Activated CD4-positive, alpha-beta memory T cell treated with anti-CD3 and anti-CD28 coated beads for 36 hours (primary cell): ENCODE measurements around the gene GPR173. TPM values are rescaled to one million over a fixed set of nuclear protein-coding genes. Genes with fewer than 3 reads are reported as not detected.

Experiments
- CTCF ChIA-PET: fragments of 350-600 bp; sonication (Branson Sonifier 250); formaldehyde crosslinking; loops from one replicate; lab custom pipeline; 2021; ENCODE audit warnings: antibody characterized with exemption, inconsistent platforms; lab: Charles Lee
- POLR2A ChIA-PET: fragments of 350-600 bp; sonication (Branson Sonifier 250); formaldehyde crosslinking; loops from one replicate; lab custom pipeline; 2021; ENCODE audit warnings: antibody characterized with exemption; lab: Charles Lee
- DNase-seq: peaks from one replicate; pipeline ENCODE4 v3.0.0-alpha.2; 2020
- H3K27ac Mint-ChIP-seq: one replicate; pipeline ENCODE4 v1.8.0; 2021; ENCODE audit warnings: mixed read lengths
- H3K27me3 Mint-ChIP-seq: one replicate; pipeline ENCODE4 v1.8.0; 2021; ENCODE audit warnings: mixed read lengths
- H3K36me3 Mint-ChIP-seq: one replicate; pipeline ENCODE4 v1.8.0; 2021; ENCODE audit warnings: mixed read lengths
- H3K4me1 Mint-ChIP-seq: one replicate; pipeline ENCODE4 v1.8.0; 2021; ENCODE audit warnings: low read depth, mixed read lengths
- H3K4me3 Mint-ChIP-seq: one replicate; pipeline ENCODE4 v1.8.0; 2021; ENCODE audit warnings: mild to moderate bottlenecking, mixed read lengths
- H3K9me3 Mint-ChIP-seq: one replicate; pipeline ENCODE4 v1.8.0; 2021; ENCODE audit warnings: mixed read lengths
- intact Hi-C: fragments of 100-400 bp; cut with micrococcal nuclease; formaldehyde crosslinking; loops from one replicate; pipeline ENCODE4 v1.15.1; 2023
- total RNA-seq, 2 experiments: library from RNA; stranded (reverse); gene quantifications; one replicate each; pipeline ENCODE4 v1.2.3, GENCODE V29; 2021

GPR173 gene
- total RNA-seq, 2 experiments from 2014 or later, result not detected

GRCh38 chrX:53084043-53084570, 35.5 kb downstream of the GPR173 start:
- peak overlapping the region; percentile 90 for H3K4me3 Mint-ChIP-seq
- H3K9me3 Mint-ChIP-seq, result no peaks in the 10 kb centered on the region
- DNase-seq, result no peak
- H3K27me3 Mint-ChIP-seq, result no peaks in the 10 kb centered on the region
- intact Hi-C loops, result loop anchor here (10.0 kb wide), 1 partner anchor 961 kb away; the partner anchor contains the start of gene PHF8
- peak overlapping the region; percentile 95 for H3K27ac Mint-ChIP-seq
- POLR2A ChIA-PET, result no interaction called here
- H3K4me1 Mint-ChIP-seq, result peaks cover 66% of the 10 kb centered on the region
- H3K36me3 Mint-ChIP-seq, result peaks cover 38% of the 10 kb centered on the region
- CTCF ChIA-PET, result no interaction called here

GRCh38 chrX:53084863-53085262, 36.3 kb downstream of the GPR173 start:
- H3K27ac Mint-ChIP-seq, result no peak overlapping the region
- peaks cover 38% of the 10 kb centered on the region for H3K36me3 Mint-ChIP-seq
- H3K4me3 Mint-ChIP-seq, result no peak overlapping the region
- no peaks in the 10 kb centered on the region for H3K27me3 Mint-ChIP-seq
- H3K4me1 Mint-ChIP-seq, result peaks cover 69% of the 10 kb centered on the region
- no peaks in the 10 kb centered on the region for H3K9me3 Mint-ChIP-seq
- intact Hi-C loops, result loop anchor here (10.0 kb wide), 1 partner anchor 960 kb away; the partner anchor contains the start of gene PHF8
- ChIA-PET CTCF (no interaction called here), POLR2A (no interaction called here)
- DNase-seq, result no peak

DNA sequence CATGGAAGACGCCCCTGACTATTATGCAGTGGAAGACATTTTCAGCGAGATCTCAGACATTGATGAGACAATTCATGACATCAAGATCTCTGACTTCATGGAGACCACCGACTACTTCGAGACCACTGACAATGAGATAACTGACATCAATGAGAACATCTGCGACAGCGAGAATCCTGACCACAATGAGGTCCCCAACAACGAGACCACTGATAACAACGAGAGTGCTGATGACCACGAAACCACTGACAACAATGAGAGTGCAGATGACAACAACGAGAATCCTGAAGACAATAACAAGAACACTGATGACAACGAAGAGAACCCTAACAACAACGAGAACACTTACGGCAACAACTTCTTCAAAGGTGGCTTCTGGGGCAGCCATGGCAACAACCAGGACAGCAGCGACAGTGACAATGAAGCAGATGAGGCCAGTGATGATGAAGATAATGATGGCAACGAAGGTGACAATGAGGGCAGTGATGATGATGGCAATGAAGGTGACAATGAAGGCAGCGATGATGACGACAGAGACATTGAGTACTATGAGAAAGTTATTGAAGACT, 37.2 kb downstream of the GPR173 start:
- Mint-ChIP-seq H3K27ac (peak overlapping the region; percentile 16), H3K4me1 (peaks cover 67% of the 10 kb centered on the region), H3K36me3 (peaks cover 38% of the 10 kb centered on the region), H3K27me3 (no peaks in the 10 kb centered on the region), H3K9me3 (no peaks in the 10 kb centered on the region), H3K4me3 (no peak overlapping the region)
- intact Hi-C loops, result loop anchor here (10.0 kb wide), 1 partner anchor 959 kb away; the partner anchor contains the start of gene PHF8
- ChIA-PET CTCF (no interaction called here), POLR2A (no interaction called here)
- DNase-seq, result no peak

DNA sequence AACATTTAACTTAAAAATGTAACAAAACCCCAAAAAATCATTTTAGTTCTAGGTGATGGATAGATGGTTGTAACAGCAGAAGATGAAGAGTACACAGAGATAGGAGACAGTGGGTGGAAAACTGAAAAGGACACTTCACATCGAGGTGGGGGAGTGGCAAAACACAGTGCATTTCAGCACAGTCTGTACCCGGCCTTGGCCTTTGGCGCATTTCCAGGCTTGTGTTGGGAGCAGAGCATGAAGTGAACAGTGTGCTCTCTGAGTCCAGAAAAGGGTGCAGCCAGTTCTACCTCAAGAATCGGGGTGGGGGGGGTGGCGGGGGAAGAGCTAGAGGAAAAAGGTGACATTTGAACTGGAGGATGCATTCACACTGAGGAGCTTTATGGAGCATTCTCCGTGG, 37.9 kb downstream of the GPR173 start:
- DNase-seq, result no peak
- intact Hi-C loops, result loop anchor here (10.0 kb wide), 1 partner anchor 958 kb away; the partner anchor contains the start of gene PHF8
- Mint-ChIP-seq H3K9me3 (no peaks in the 10 kb centered on the region), H3K4me3 (no peak overlapping the region), H3K27me3 (no peaks in the 10 kb centered on the region), H3K27ac (peak overlapping the region; percentile 16), H3K4me1 (peaks cover 64% of the 10 kb centered on the region), H3K36me3 (peaks cover 38% of the 10 kb centered on the region)
- ChIA-PET POLR2A (no interaction called here), CTCF (no interaction called here)

GRCh38 chrX:53087388-53087831, 38.8 kb downstream of the GPR173 start:
- peak overlapping the region; percentile 93 for H3K27ac Mint-ChIP-seq
- no peaks in the 10 kb centered on the region for H3K9me3 Mint-ChIP-seq
- no peaks in the 10 kb centered on the region for H3K27me3 Mint-ChIP-seq
- no peak for DNase-seq
- intact Hi-C loops, result loop anchor here (10.0 kb wide), 1 partner anchor 957 kb away; the partner anchor contains the start of gene PHF8
- CTCF ChIA-PET, result interaction anchor here (0.9 kb wide), 1 partner anchor 12 kb away, joined by 3 read pairs; no protein-coding TSS in a partner anchor
- POLR2A ChIA-PET, result interaction anchor here (0.9 kb wide), 1 partner anchor 14 kb away, joined by 3 read pairs; no protein-coding TSS in a partner anchor
- H3K4me1 Mint-ChIP-seq, result peaks cover 64% of the 10 kb centered on the region
- no peak overlapping the region for H3K4me3 Mint-ChIP-seq
- peaks cover 38% of the 10 kb centered on the region for H3K36me3 Mint-ChIP-seq

DNA sequence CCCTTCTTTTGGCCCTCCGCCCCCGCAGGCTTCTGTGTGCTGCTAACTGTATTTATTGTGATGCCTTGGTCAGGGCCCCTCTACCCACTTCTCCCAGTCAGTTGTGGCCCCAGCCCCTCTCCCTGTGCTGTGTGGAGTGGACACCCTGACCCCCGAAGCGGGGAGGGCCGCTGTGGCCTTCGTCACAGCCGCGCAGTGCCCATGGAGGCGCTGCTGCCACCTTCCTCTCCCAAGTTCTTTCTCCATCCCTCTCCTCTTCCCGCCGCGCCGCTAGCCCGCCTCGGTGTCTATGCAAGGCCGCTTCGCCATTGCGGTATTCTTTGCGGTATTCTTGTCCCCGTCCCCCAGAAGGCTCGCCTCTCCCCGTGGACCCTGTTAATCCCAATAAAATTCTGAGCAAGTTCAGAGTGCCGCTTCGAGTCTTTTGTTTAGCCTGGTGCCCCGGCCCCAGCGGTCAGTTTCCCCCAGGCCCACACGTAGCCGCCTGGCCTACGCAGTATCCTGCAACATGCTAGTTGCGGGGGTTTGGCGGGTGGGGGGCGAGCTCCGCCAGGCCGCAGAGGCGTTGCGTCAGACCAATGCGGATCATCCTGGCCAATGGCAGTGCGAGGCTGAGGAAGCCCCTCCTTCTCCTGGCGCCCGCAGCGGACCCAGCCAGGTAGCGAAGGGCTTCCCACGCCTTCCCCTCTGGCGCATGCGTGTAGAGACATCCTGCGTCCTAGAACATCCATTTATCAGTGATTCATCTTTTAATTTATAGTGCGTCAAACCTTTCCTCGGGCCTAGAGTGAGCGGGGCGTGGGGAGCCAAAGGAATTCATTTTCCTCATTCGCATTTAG, 39.8 kb downstream of the GPR173 start:
- Mint-ChIP-seq H3K36me3 (peaks cover 33% of the 10 kb centered on the region), H3K4me3 (peak overlapping the region; percentile 80), H3K4me1 (peaks cover 62% of the 10 kb centered on the region), H3K27ac (peak overlapping the region; percentile 93), H3K27me3 (no peaks in the 10 kb centered on the region), H3K9me3 (no peaks in the 10 kb centered on the region)
- ChIA-PET CTCF (interaction anchor here (2.6 kb wide), 1 partner anchor 16 kb away, joined by 12 read pairs; no protein-coding TSS in a partner anchor), POLR2A (no interaction called here)
- peak; percentile 87 for DNase-seq
- intact Hi-C loops, result loop anchor here (10.0 kb wide), 1 partner anchor 956 kb away; the partner anchor contains the start of gene PHF8

- H3K4me3 Mint-ChIP-seq, result peak overlapping the region; percentile 80
- H3K36me3 Mint-ChIP-seq, result peaks cover 25% of the 10 kb centered on the region
- CTCF ChIA-PET, result interaction anchor here (0.6 to 2.6 kb wide), 4 partner anchors 11 to 514 kb away, joined by 3 to 12 read pairs (median 3); no protein-coding TSS in a partner anchor
- H3K27me3 Mint-ChIP-seq, result no peaks in the 10 kb centered on the region
- peaks cover 53% of the 10 kb centered on the region for H3K4me1 Mint-ChIP-seq
- DNase-seq, result peak; percentile 53
- POLR2A ChIA-PET, result no interaction called here
- intact Hi-C loops, result loop anchor here (1.0 to 10.0 kb wide), 2 partner anchors 18 to 955 kb away; partner anchors contain the start of gene PHF8
- H3K9me3 Mint-ChIP-seq, result no peaks in the 10 kb centered on the region
- peak overlapping the region; percentile 93 for H3K27ac Mint-ChIP-seq
Observed at GRCh38 chrX:53089224-53089842, 40.7 kb downstream of the GPR173 start.

GRCh38 chrX:53089925-53090324, 41.3 kb downstream of the GPR173 start:
- Mint-ChIP-seq H3K27ac (no peak overlapping the region), H3K27me3 (no peaks in the 10 kb centered on the region), H3K4me1 (peaks cover 49% of the 10 kb centered on the region), H3K4me3 (no peak overlapping the region), H3K36me3 (peaks cover 19% of the 10 kb centered on the region), H3K9me3 (no peaks in the 10 kb centered on the region)
- intact Hi-C loops, result loop anchor here (1.0 to 10.0 kb wide), 4 partner anchors 19 to 955 kb away; partner anchors contain the start of gene PHF8
- ChIA-PET CTCF (interaction anchor here (0.6 to 2.6 kb wide), 5 partner anchors 12 to 515 kb away, joined by 3 to 12 read pairs (median 3); no protein-coding TSS in a partner anchor), POLR2A (interaction anchor here (1.4 kb wide), 1 partner anchor 8 kb away, joined by 3 read pairs; the partner anchor contains the start of gene TSPYL2)
- no peak for DNase-seq

- H3K4me1 Mint-ChIP-seq, result peaks cover 43% of the 10 kb centered on the region
- ChIA-PET POLR2A (interaction anchor here (1.4 kb wide), 1 partner anchor 10 kb away, joined by 3 read pairs; the partner anchor contains the start of gene TSPYL2), CTCF (no interaction called here)
- DNase-seq, result no peak
- no peak overlapping the region for H3K4me3 Mint-ChIP-seq
- intact Hi-C loops, result loop anchor here (5.0 to 10.0 kb wide), 2 partner anchors 93 to 94 kb away; no protein-coding TSS in a partner anchor
- H3K27me3 Mint-ChIP-seq, result no peaks in the 10 kb centered on the region
- no peak overlapping the region for H3K27ac Mint-ChIP-seq
- H3K9me3 Mint-ChIP-seq, result no peaks in the 10 kb centered on the region
- H3K36me3 Mint-ChIP-seq, result peaks cover 11% of the 10 kb centered on the region
Observed at GRCh38 chrX:53091354-53091753, 42.8 kb downstream of the GPR173 start.

DNA sequence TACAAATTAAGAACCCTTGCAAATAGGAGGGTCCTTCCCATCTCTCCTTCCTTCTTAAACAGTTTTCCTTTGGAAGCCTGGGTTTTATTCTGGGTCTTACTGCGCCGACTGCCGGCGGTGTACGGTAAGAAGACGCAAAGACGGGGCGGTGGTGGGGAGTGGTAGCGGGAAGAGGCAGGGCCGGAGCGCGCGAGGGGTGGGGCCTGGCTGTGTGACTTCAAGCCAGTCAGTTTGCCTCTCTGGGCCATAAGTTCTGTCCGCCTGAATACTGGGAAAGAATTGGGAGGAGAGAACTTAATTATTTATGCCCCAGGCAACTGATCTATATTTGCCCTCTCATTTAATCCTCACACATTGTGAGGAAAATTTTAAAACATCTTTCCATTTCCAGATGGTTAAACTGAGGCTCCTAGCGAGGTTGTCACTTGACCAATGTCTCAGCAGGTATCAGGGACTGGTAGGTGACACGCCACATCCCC, 44.6 kb downstream of the GPR173 start:
- Mint-ChIP-seq H3K27ac (peak overlapping the region; percentile 91), H3K9me3 (no peaks in the 10 kb centered on the region), H3K27me3 (no peaks in the 10 kb centered on the region), H3K4me1 (peaks cover 24% of the 10 kb centered on the region), H3K4me3 (peak overlapping the region; percentile 90), H3K36me3 (peaks cover 3% of the 10 kb centered on the region)
- intact Hi-C loops, result loop anchor here (1.0 to 10.0 kb wide), 4 partner anchors 22 to 132 kb away; partner anchors contain the start of gene KDM5C
- CTCF ChIA-PET, result no interaction called here
- POLR2A ChIA-PET, result no interaction called here
- DNase-seq, result peak; percentile 87
